Fibroblast of mammary gland (primary cell): Measurements from ENCODE around the gene PCBD1.

Source experiments
- DNase-seq: peaks from one replicate; pipeline ENCODE4 v3.0.0-alpha.2; 2010; ENCODE audit warnings: low read depth
- H3K4me3 ChIP-seq: 2 replicates; pipeline ENCODE4 v1.5.1; 2011; ENCODE audit warnings: low read depth, mild to moderate bottlenecking, low read length, moderate library complexity; ENCODE audit not compliant: control insufficient read depth
- CTCF ChIP-seq: conservative IDR thresholded peaks from 2 replicates; pipeline ENCODE4 v1.5.1; 2011; ENCODE audit warnings: low read depth, low read length, inconsistent platforms; ENCODE audit not compliant: control insufficient read depth, insufficient read depth

Gene PCBD1

GRCh38 chr10:70913191-70913892 is 25.0 kb upstream of the PCBD1 start:
- TF ChIP-seq CTCF = no peak
- no peak for DNase-seq
- no peak overlapping the region for H3K4me3 ChIP-seq

GRCh38 chr10:70912556-70912955 is 24.2 kb upstream of the PCBD1 start:
- TF ChIP-seq CTCF = no peak

GRCh38 chr10:70911386-70911785 is 23.0 kb upstream of the PCBD1 start:
- DNase-seq = no peak
- no peak overlapping the region for H3K4me3 ChIP-seq
- no peak for TF ChIP-seq CTCF

More at GRCh38 chr10:70912556-70912955, 24.2 kb upstream of the PCBD1 start:
- DNase-seq = no peak
- no peak overlapping the region for H3K4me3 ChIP-seq

GRCh38 chr10:70910486-70911341 is 22.3 kb upstream of the PCBD1 start:
- no peak for DNase-seq
- TF ChIP-seq CTCF = no peak

GRCh38 chr10:70909326-70909935 is 21.1 kb upstream of the PCBD1 start:
- no peak for TF ChIP-seq CTCF
- no peak overlapping the region for H3K4me3 ChIP-seq
- no peak for DNase-seq

More at GRCh38 chr10:70910486-70911341, 22.3 kb upstream of the PCBD1 start:
- H3K4me3 ChIP-seq = no peak overlapping the region

GRCh38 chr10:70908406-70909296 is 20.3 kb upstream of the PCBD1 start:
- TF ChIP-seq CTCF = no peak
- no peak overlapping the region for H3K4me3 ChIP-seq
- no peak for DNase-seq
